ENCODE results near the gene CRYGB.
"Not testable (repeated sequence)": the region's sequence is repeated elsewhere in the genome, so short reads cannot be mapped to it uniquely, and the experiment has no call there.

Gene CRYGB

DNA sequence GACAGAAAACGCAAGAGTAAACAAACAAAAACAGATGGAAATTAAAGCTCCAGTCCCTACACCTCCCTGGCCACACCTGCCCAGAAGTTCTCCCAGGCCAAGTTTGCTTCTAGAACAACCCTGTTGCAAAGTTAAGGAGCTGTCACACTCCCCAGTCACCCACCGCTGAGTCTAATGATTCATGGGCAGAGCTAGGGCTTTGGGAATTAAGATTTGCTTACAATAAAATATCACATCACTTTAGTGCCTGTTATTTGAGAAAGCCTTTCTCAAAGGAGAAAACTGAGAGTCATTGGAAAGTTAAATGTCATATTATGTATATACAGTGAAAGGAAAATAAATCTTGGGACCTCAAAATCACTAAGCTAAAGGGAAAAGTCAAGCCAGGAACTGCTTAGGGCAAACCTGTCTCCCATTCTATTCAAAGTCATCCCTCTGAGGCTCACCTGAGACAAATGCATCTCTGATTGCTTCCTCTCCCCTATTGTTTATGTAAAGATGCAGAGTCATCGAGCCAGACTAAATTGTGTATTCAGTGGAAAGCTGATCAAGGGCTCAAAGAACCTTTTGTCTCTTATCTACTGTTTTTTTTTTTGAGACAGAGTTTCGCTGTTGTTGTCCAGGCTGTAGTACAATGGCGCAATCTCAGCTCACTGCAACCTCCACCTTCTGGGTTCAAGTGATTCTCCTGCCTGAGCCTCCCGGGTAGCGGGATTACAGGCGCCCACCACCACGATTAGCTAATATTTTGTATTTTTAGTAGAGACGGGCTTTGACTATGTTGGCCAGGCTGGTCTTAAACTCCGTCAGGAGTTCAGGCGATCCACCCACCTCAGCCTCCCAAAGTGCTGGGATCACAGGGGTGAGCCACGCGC lies 2.8 kb downstream of the CRYGB start:
- Histone ChIP-seq H3K4me1 (ENCODE audit: control insufficient read depth, insufficient read depth, low read length) (no peaks in the 10 kb centered on the region), H3K36me3 (ENCODE audit: control insufficient read depth, insufficient read depth, low read length) (no peaks in the 10 kb centered on the region), H3K27me3 (ENCODE audit: control insufficient read depth, insufficient read depth, low read length) (no peaks in the 10 kb centered on the region), H3K9ac (ENCODE audit: low read length) (no peak overlapping the region), H3K4me3 (ENCODE audit: low read length) (no peak overlapping the region), H3K27ac (ENCODE audit: low read depth, low read length) (no peak overlapping the region)

DNA sequence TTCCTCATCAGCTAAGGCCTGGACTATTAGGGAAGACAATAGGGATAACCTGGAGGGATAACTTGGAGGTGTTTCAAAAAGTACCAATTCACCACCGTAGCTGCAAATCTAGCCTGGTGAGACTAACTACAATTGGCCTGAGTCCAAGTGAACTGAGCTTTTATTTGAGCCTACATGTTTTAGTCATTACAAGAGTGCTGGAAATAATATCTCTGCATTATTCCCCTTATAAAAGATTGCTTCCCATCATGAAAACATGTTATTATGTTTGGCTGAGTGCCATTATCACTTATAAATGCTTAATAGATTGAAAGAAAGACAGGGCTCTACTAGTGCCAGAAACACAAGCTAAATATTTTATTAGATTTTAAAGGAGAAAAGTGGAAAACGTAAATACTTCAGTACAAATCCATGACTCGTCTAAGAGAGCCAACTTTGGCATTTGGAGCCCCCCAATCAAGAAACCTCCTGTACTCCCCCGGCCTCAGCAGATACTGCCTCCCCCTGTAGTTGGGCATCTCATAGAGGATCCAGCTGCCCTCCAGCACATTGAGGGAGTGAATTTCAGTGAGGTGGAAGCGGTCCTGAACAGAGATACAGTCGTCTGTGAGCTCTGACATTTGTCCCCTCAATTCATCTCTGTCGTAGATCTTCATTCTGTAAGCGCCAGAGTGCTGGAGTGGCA lies 3.6 kb downstream of the CRYGB start:
- H3K27me3 ChIP-seq (ENCODE audit: control insufficient read depth, insufficient read depth, low read length), result no peaks in the 10 kb centered on the region
- H3K27ac ChIP-seq (ENCODE audit: low read depth, low read length), result no peak overlapping the region
- no peak overlapping the region for H3K9ac ChIP-seq (ENCODE audit: low read length)
- H3K4me3 ChIP-seq (ENCODE audit: low read length), result no peak overlapping the region
- H3K4me1 ChIP-seq (ENCODE audit: control insufficient read depth, insufficient read depth, low read length), result no peaks in the 10 kb centered on the region
- no peaks in the 10 kb centered on the region for H3K36me3 ChIP-seq (ENCODE audit: control insufficient read depth, insufficient read depth, low read length)

DNA sequence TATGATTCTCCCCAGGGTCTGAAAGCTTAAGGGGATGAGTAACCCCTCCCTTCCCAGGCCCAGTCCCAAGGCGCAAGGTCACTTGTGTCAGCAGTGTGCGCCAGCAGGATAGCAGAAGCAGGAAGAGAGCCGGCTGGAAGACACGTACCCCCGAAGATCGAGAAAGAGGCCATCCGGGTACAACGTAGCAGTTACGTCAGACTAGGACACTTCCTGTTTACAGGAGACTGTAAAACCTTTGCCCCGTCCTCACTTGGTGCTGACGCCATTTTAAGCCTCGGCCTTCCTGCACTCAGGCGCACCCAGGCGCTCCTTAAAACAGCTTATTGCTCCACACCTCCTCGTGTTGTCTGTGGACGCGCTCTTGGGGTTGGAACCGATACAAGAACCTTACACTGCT lies 6.5 kb downstream of the CRYGB start:
- H3K36me3 ChIP-seq (ENCODE audit: control insufficient read depth, insufficient read depth, low read length), result no peaks in the 10 kb centered on the region
- no peaks in the 10 kb centered on the region for H3K4me1 ChIP-seq (ENCODE audit: control insufficient read depth, insufficient read depth, low read length)
- no peaks in the 10 kb centered on the region for H3K27me3 ChIP-seq (ENCODE audit: control insufficient read depth, insufficient read depth, low read length)
- H3K4me3 ChIP-seq (ENCODE audit: low read length), result no peak overlapping the region
- H3K9ac ChIP-seq (ENCODE audit: low read length), result no peak overlapping the region
- no peak overlapping the region for H3K27ac ChIP-seq (ENCODE audit: low read depth, low read length)

DNA sequence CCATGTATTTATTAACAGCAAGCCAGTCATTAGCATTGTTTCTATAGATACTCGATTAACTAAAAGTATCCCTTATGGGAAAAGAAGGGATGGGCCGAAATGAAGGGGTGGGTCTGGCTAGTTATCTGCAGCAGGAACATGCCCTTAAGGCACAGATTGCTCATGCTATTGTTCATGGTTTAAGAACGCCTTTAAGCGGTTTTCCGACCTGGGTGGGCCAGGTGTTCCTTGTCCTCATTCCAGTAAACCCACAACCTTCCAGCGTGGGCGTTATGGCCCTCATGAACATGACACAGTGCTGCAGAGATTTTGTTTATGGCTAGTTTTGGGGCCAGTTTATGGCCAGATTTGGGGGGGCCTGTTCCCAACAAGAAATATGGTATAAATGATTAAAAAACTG lies 7.6 kb downstream of the CRYGB start:
- not testable (repeated sequence) for H3K27me3 ChIP-seq (ENCODE audit: control insufficient read depth, insufficient read depth, low read length); H3K9ac ChIP-seq (ENCODE audit: low read length); H3K4me3 ChIP-seq (ENCODE audit: low read length); H3K36me3 ChIP-seq (ENCODE audit: control insufficient read depth, insufficient read depth, low read length); H3K4me1 ChIP-seq (ENCODE audit: control insufficient read depth, insufficient read depth, low read length); H3K27ac ChIP-seq (ENCODE audit: low read depth, low read length)

DNA sequence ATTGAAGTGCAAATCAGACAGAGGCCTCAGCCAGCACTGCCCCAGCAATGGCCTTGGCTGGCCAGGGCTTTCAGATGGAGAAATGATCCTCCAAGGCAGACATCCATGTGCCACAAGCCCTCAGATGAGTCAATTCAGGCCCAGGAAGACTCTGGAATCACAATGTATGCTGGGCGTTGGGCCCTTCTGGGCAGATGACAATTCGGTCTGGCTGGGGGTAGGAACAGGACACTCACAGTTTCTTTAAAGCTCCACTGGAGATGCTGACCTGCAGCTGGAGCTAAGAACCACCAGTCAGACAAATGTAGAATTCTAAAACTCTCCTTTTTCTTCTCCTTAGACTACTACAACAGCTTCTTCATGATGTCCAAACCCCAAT lies 9.3 kb downstream of the CRYGB start:
- no peak overlapping the region for H3K4me3 ChIP-seq (ENCODE audit: low read length)
- H3K4me1 ChIP-seq (ENCODE audit: control insufficient read depth, insufficient read depth, low read length), result no peaks in the 10 kb centered on the region
- H3K9ac ChIP-seq (ENCODE audit: low read length), result no peak overlapping the region
- no peak overlapping the region for H3K27ac ChIP-seq (ENCODE audit: low read depth, low read length)
- H3K27me3 ChIP-seq (ENCODE audit: control insufficient read depth, insufficient read depth, low read length), result no peaks in the 10 kb centered on the region
- no peaks in the 10 kb centered on the region for H3K36me3 ChIP-seq (ENCODE audit: control insufficient read depth, insufficient read depth, low read length)

DNA sequence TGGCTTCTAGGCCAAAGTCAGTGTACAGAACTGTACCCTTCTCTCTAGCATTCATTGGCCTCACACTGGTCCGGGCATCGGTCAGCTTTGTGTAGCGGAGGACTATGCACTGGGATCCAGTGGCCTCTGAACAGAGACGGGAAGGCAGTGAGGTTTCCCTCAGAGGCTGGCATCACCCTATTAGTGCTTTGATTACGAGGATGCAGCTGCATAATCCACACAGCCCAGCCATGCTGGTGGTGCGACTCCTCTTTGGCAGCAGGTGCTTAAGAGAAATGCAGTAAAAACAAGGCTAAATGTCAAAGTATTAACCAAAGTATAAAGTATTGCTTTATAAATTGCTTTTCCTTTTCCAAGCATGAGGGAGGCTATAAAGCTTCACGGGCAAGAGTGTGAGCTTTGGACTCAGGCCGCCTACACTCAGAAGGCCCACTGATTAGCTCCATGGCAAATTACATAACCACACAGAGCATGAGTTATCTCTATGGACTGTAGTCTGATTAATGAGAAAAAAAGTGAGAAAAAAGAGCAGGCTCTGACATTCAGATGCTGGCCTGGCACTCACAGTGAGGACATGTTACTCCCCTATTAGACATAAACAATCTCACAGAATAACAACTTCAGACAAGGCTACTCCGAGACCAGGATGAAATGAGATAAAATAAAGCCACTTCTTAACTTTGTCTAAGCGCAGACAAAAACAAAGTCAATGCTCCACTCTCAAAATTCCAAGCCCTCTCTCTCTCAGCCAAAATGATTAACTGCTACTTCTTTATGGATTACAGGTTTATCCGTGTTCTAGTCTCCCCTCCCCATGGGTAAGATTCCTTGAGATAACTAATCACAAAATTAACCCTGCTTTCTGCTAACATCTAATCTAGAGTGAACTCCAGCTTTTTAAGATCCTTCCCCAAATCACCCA lies 9.9 kb downstream of the CRYGB start:
- Histone ChIP-seq H3K27me3 (ENCODE audit: control insufficient read depth, insufficient read depth, low read length) (no peaks in the 10 kb centered on the region), H3K9ac (ENCODE audit: low read length) (no peak overlapping the region), H3K4me3 (ENCODE audit: low read length) (no peak overlapping the region), H3K36me3 (ENCODE audit: control insufficient read depth, insufficient read depth, low read length) (no peaks in the 10 kb centered on the region), H3K27ac (ENCODE audit: low read depth, low read length) (no peak overlapping the region), H3K4me1 (ENCODE audit: control insufficient read depth, insufficient read depth, low read length) (no peaks in the 10 kb centered on the region)

DNA sequence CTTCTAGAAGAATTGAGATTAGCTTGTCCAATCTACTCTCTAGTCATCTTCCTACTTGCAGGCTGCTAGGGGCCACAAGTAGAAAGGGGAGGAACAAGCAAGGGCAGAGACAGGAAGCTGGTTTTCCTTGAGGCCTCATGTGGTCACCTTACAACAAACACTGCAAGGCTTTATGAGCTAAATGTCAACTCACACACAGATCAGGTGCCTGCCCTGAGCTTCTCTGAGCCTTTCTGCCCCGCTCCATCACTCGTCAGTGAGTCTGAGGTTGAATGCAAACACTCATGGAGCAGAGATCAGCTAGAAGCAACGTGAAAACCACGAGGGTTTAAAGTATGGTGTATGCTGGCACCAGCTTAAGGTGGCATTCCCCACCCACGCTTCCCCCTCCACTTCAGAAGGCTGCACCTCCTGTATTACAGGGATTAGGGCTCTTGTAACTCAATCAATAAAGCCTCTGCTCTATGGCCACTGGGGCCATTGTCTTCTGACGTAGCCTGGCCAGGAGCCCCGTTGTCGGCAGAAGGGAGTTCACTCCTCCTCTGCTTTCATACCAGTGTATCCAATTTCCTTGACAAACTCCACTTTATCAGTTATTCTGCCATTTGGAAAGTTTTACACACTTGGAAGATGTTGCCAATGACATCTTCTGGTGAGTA lies 10.9 kb downstream of the CRYGB start:
- no peak overlapping the region for H3K4me3 ChIP-seq (ENCODE audit: low read length)
- H3K27me3 ChIP-seq (ENCODE audit: control insufficient read depth, insufficient read depth, low read length), result no peaks in the 10 kb centered on the region
- no peaks in the 10 kb centered on the region for H3K4me1 ChIP-seq (ENCODE audit: control insufficient read depth, insufficient read depth, low read length)
- no peaks in the 10 kb centered on the region for H3K36me3 ChIP-seq (ENCODE audit: control insufficient read depth, insufficient read depth, low read length)
- no peak overlapping the region for H3K27ac ChIP-seq (ENCODE audit: low read depth, low read length)
- H3K9ac ChIP-seq (ENCODE audit: low read length), result no peak overlapping the region

DNA sequence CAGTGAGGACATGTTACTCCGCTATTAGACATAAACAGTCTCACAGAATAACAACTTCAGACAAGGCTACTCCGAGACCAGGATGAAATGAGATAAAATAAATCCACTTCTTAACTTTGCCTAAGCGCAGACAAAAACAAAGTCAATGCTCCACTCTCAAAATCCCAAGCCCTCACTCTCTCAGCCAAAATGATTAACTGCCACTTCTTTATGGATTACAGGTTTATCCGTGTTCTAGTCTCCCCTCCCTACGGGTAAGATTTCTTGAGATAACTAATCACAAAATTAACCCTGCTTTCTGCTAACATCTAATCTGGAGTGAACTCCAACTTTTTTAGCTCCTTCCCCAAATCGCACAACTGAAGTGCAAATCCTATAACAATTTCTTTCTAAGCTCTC lies 15.2 kb downstream of the CRYGB start:
- Histone ChIP-seq H3K4me3 (ENCODE audit: low read length) (no peak overlapping the region), H3K9ac (ENCODE audit: low read length) (no peak overlapping the region), H3K27me3 (ENCODE audit: control insufficient read depth, insufficient read depth, low read length) (no peaks in the 10 kb centered on the region), H3K36me3 (ENCODE audit: control insufficient read depth, insufficient read depth, low read length) (no peaks in the 10 kb centered on the region), H3K4me1 (ENCODE audit: control insufficient read depth, insufficient read depth, low read length) (no peaks in the 10 kb centered on the region), H3K27ac (ENCODE audit: low read depth, low read length) (no peak overlapping the region)

DNA sequence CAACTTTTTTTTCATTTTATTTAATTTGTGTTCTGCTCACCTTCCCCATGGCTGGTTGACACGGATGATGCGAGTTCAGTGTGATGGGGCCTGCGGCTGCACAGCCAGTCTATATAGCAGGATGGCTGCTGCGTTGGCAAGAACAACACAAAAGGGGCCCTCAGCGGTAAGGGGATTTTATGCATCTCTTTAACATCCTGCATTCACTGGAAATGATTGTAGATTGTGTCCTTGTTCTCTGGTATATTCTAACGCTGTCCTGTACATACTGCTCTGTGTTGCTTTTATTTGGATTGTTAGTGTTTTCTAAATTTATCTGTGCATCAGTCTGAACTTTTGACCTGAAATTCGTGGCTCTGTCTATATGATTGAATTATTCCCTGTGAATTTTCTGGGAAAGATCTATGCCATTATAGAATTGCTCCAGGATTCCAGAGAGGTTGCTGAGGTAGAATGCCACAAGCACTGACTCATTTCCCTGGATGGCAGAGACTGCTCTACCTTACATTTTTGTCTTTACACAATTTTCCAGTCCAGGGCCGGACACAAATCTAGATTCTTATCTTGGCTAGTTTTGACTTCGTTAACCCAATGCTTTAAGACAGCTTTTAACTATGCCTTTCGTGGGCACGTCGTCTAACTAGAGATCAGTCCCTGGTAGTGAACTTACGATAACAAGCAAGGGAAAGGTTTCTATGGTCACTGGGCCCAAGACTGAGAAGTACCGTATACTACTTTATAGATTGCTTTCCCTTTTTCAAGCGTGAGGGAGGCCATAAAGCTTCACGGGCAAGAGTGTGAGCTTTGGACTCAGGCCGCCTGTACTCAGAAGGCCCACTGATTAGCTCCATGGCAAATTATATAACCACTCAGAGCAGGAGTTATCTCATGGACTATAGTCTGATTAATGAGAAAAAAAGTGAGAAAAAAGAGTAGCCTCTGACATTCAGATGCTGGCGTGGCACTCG lies 15.9 kb downstream of the CRYGB start, which contains the start of gene CRYGC:
Gene CRYGC (minus strand): TSS at position 85 of the 968 bp plus-strand sequence. CDS start 36 bp downstream, at position 49.
- Histone ChIP-seq H3K27me3 (ENCODE audit: control insufficient read depth, insufficient read depth, low read length) (no peaks in the 10 kb centered on the region), H3K27ac (ENCODE audit: low read depth, low read length) (no peak within 1 kb of the TSS), H3K4me1 (ENCODE audit: control insufficient read depth, insufficient read depth, low read length) (no peaks in the 10 kb centered on the region), H3K36me3 (ENCODE audit: control insufficient read depth, insufficient read depth, low read length) (no peaks in the 10 kb centered on the region), H3K9ac (ENCODE audit: low read length) (no peak within 1 kb of the TSS), H3K4me3 (ENCODE audit: low read length) (no peak within 1 kb of the TSS)

DNA sequence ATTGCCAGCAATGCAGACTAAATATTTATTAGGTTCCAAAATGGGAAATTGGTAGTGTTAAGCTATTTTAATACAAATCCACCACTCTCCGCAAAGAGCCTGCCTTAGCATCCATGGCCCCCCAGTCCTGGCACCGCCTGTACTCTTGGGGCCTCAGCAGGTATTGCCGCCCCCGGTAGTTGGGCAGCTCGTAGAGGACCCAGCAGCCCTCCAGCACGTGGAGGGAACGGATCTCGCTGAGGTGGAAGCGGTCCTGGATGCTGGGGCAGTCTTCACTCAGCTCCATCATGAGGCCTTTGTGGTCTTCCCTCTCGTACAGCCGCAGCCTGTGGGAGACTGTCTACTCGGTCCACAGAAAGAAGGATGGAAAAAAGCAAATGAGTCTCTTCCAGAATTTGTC lies 17.8 kb downstream of the CRYGB start:
- no peak overlapping the region for H3K27ac ChIP-seq (ENCODE audit: low read depth, low read length)
- no peaks in the 10 kb centered on the region for H3K27me3 ChIP-seq (ENCODE audit: control insufficient read depth, insufficient read depth, low read length)
- H3K4me1 ChIP-seq (ENCODE audit: control insufficient read depth, insufficient read depth, low read length), result no peaks in the 10 kb centered on the region
- H3K36me3 ChIP-seq (ENCODE audit: control insufficient read depth, insufficient read depth, low read length), result no peaks in the 10 kb centered on the region
- no peak overlapping the region for H3K4me3 ChIP-seq (ENCODE audit: low read length)
- H3K9ac ChIP-seq (ENCODE audit: low read length), result no peak overlapping the region

DNA sequence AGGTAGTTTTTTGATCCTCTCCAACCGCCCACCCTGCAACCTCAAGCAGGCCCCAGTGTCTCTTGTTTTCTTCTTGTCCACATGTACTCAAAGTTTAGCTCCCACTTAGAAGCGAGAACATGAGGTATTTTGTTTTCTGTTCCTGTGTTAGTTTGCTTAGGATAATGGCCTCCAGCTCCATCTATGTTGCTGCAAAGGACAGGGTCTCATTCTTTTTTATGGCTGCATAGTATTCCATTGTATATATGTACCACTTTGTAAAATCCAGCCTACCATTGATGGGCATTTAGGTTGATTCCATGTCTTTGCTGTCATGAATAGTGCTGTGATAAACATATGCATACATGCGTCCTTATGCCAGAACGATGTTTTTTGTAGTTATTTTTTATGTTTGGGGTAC lies 18.9 kb downstream of the CRYGB start:
- Histone ChIP-seq H3K27ac (ENCODE audit: low read depth, low read length) (no peak overlapping the region), H3K9ac (ENCODE audit: low read length) (no peak overlapping the region), H3K36me3 (ENCODE audit: control insufficient read depth, insufficient read depth, low read length) (no peaks in the 10 kb centered on the region), H3K4me1 (ENCODE audit: control insufficient read depth, insufficient read depth, low read length) (no peaks in the 10 kb centered on the region), H3K27me3 (ENCODE audit: control insufficient read depth, insufficient read depth, low read length) (no peaks in the 10 kb centered on the region), H3K4me3 (ENCODE audit: low read length) (no peak overlapping the region)
